OCI-M2 (cell line): ENCODE results near the gene CEP128.

Source experiments
- DNase-seq: peaks from one replicate; lab custom pipeline; 2025; ENCODE audit not compliant: unreplicated experiment; lab: John Stamatoyannopoulos, UW

Gene CEP128

DNA sequence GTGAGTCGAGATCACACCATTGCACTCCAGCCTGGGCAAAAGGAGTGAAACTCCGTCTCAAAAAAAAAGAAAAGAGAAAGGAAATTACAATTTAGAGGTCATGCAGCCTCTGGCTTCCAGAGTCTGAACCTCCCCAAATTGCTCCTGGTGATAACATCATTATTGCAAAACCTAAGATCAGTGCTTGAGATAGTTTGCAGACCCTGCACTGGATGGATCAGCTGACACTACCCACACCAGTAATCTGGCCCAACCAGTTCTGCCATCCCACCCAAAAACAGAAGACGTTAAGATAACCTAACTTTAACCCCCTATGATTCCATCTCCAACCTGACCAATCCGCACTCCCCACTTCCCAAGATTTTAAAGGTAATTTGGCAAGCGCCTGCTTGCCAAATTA is 376.5 kb downstream of the CEP128 start:
- DNase-seq, result no peak

GRCh38 chr14:80564051-80564450 is 377.5 kb downstream of the CEP128 start:
- no peak for DNase-seq

DNA sequence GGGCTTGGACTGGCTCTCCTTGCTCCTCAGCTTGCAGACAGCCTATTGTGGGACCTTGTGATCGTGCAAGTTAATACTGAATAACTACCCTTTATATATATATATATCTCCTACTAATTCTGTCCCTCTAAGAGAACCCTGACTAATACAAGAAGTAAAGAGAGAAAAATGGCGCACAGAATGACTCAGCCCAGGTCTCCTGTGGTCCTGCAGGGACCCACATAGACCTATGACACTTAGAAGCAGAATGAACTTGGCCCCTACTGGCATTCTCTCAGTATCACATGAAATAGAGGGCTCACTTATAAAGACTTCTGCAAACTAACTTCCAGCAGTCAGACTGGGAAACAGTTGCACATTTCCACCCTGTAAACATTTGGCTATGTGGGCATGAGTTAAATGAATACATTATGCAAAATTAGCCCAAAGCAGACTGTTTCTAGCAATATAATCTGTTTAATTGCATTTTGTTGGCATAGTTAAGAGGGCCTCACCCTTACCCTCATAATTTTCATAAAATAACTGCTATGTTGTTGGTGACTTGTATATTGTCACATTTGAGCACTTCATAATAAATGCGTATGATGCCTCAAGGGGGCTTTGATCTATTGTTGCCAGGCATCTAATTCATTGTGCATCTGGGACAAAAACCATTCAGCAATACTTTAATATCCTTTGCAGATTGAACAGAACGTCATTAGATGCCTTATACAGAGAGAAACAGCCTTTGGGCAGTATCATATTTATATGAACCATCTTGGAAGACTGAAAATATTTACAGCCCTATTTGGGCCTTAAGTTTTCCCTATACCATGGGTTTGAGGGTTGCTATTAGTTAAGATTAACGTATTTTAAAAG is 380.5 kb downstream of the CEP128 start:
- no peak for DNase-seq

- DNase-seq, result no peak
These were observed 387.4 kb downstream of the CEP128 start for GRCh38 chr14:80554139-80554538.

DNA sequence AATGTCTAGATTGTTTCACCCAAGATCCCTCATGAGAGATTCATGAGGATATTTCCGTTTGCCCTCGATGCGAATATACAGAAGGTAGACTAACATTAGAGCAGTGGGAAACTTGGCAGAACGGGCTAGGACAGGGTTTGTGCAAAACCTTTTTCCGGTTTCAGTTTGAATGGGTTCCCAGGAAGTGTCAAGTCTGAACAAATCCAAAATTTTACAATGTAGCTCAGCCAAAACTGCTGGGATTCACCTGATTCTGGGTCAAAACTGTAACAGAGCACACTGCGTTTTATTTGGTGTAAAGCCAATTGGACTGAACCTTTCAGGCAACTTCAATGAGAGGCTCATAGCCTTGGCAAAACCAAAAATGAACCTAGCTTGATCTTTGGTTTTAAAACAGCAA is 392.4 kb downstream of the CEP128 start:
- no peak for DNase-seq

DNA sequence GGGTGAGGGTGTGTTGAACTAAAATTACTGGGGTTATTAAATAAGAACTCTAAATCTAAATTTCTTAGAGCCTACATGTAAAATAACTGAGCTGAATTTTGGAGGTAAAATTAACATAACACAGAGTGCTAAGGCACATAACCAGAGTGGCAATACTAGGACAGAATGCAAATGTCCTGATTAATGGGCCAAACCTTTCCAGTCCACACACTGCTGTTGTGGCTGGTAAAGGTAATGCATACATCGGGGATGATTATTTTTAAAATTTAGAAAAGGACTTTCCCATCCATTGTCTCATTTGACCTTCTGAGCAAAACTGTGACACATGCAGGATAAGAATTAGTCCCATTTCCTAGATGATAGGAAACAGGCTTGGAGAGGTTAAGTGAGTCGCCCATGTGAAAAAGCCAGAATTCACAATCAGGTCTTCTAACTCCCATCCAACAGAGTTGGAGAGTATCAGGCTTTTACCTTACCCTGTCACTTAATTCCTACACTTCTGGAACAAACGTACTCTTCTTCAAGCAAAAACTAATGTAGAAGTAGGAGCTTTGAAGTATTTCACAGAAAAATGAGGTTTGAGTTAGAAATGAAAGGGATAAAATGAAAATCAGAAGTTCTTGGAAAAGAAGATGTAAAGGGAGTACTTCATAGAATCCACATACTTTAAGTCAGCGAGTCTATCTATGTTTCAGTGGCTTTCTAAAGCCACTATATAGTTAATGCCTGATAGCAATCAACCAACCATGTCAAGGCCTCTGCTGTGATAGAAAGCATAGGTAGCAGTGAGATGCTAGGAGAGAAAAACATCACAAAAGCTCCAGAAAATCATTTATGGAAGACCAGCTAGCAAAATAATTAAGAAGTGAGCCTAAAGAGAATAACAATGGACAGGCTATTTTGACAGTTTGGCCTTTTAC is 395.3 kb downstream of the CEP128 start:
- DNase-seq, result no peak

DNA sequence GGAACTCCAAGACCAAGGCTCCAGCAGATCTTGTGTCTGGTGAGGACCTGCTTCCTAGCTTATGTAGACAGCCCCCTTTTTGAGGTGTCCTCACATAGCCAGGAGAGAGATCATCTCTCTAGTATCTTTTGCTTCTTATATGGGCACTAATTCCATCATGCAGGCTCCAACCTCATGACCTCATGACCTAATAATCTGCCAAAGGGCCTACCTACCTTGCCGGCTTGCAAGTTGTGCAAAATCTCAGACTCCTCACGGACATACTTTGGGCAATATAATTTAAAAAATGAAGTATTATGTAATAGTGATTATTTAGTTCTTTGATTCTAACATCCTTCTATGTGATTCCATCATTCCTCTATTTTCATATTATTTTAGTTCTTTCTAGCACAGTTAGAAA is 397.2 kb downstream of the CEP128 start:
- DNase-seq, result no peak

DNA sequence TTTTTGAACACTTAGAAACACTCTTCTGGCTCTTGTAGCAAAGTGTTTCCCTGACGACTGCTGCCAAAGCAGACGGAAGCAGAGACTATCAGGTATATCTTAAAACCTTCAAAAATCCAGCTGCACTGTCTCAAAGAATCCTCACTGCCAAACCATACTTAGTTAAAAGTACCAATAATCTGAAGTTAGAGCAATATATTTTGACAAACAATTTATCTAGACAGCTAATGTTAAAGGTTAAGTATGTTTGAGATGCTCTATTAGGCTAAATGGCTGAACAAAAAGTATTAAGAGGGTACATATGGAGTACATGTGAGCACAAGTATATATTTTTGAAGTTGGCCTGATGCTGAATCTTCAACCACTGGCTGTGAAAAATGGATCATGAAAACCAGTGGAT is 398.3 kb downstream of the CEP128 start:
- DNase-seq, result no peak

DNA sequence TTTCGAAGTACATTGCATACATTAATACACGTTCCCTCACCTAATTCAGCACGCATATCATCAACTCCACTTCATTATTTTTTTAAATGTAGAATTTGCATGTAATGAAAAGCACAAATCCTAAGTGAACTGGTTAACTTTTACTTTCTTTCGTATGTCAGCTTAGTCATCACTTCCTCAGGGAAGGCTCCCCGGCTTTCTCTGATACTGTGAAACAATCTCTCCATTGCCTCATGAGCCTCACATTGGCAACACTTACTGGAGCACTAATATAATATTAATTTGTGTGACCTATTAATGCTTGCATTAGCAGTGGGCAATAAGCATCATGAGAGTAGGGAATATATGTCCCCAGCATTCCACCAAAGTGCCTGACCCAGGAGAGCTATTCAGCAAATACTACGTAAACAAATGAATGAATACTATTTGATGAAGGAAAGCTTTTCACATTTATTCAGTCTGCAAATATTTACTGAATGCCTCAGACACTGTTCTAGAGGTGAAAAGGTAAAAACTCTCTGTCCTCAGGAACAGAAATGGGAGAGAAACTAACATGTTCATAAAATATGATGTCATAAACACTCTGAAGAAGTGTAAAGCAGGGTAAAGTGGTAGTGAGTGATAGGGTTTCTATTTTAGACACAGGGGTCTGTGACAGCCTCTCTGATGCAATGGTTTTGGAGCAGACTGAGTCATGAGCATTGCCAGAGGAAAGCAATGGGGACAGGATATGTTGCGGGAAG is 402.7 kb downstream of the CEP128 start:
- DNase-seq, result no peak

- DNase-seq, result no peak
These were observed 403.9 kb downstream of the CEP128 start for GRCh38 chr14:80537626-80538025.

GRCh38 chr14:80536456-80536855 is 405.1 kb downstream of the CEP128 start:
- no peak for DNase-seq

DNA sequence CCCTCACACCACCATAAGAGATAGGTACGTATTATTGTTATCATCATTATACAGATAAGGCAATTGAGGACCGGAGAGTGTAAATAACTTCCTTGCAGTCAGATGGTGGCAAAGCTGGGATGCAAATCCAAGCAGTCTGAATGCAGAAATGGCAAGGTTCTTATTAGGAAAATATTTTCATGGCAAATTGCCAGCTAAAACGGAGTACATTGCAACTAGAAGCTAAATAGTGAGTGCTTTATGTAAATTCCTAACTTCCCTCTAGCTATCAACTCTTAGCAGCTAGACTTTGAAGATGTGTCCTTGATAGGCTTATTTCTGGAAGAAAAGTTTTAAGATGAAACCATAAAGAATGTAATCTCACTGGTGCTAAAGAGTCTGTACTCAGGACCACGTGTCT is 406.4 kb downstream of the CEP128 start:
- no peak for DNase-seq

- DNase-seq, result no peak
These were observed 417.9 kb downstream of the CEP128 start for GRCh38 chr14:80523518-80524117.

GRCh38 chr14:80522936-80523335 is 418.6 kb downstream of the CEP128 start:
- no peak for DNase-seq

- no peak for DNase-seq
These were observed 419.1 kb downstream of the CEP128 start for GRCh38 chr14:80522411-80522810.

GRCh38 chr14:80521456-80521855 is 420.1 kb downstream of the CEP128 start:
- DNase-seq, result no peak

DNA sequence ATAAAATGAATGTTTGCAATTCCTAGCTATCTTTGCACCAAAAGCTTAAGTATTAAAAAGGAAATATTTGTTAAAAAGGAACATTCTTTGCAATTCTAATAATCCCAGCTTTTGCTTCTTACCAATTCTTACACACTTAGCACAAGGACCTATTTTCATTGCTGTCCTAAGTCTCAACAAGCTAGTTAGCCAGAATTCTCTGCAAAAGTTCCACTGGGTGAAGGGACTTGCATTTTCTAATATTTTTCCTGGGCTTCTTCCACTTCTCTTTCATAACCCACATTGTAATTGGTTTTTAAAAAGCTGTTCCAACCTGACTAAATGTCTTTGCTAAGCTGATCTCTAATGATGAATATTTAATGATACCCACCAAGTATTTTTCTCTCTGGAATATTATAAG is 422.5 kb downstream of the CEP128 start:
- DNase-seq, result no peak

DNA sequence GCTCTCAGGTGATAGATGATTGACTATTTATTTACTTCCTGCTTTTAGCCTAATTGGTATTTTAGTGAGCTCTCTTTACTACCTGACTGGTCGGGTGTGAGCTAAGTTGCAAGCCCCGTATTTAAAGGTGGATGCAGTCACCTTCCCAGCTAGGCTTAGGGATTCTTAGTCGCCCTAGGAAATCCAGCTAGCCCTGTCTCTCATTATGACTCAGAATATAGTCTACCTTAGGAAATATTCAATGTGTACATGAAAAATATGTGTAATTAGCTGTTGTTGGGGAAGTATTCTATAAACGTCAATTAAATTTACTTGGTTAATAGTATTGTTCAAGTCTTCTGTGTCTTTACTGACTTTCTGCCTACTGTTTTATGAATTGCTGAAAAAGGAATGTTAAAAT is 423.4 kb downstream of the CEP128 start:
- DNase-seq, result no peak

- no peak for DNase-seq
These were observed 434.2 kb downstream of the CEP128 start for GRCh38 chr14:80507292-80507869.

DNA sequence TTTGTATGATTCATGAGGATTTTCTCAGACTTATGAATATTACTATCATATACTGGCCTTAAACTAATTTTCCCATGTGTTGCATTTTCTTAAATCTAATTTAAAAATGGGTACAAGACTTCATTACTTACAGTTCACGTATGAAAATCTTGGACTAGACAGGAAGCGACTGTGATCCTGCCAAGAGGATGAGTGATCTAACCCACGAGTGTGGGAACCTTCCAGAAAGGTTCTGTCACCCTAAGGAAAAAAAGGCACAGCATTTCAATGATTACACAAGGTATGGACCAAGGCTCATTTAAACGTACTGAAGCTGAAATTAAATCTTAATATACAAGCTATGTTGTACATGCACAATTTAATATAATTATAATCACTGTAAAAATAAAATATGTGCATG is 436.8 kb downstream of the CEP128 start:
- DNase-seq, result no peak

- no peak for DNase-seq
These were observed 443.0 kb downstream of the CEP128 start for GRCh38 chr14:80498533-80498932.
